Esophagus squamous epithelium (tissue), 4 donors: Measurements from ENCODE around the gene GPATCH2L.

Source experiments
- POLR2A ChIP-seq, 4 donors: fragments of 450-650 bp; IDR thresholded peaks; one replicate each; pipeline ENCODE4 v1.6.1; 2017; ENCODE audit warnings: antibody characterized with exemption in 4 of 4, mild to moderate bottlenecking in 4 of 4, moderate library complexity in 3 of 4
- TF ChIP-seq, protein P1 (sequence below), 6 experiments: fragments of 450-650 bp in 4 of 6; fragments of 200-600 bp in 2 of 6; sonication (generic) in 2 of 6; IDR thresholded peaks; one replicate each; pipeline ENCODE4 v1.5.1; 2016 to 2019; ENCODE audit warnings: antibody characterized with exemption in 6 of 6, mild to moderate bottlenecking in 4 of 6, moderate library complexity in 4 of 6

DNA sequence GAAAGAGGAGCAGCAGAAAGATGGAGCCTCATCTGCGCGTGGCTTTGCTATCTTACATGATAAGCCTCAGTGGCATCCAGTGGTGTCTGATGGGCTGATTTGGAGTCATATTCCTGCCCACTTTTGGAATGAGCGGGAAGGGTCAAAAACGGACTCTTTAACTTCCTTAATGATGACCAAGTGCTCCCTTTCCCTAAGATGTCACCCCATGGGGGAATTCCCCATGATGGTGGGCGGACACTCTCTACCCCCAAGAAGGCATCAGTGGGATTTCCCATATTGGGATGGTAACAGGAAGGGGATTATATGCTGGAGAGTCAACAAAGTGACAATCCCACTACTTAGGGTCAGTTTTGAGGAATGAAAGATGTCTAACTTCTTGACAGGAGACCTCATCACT is 110.9 kb downstream of the GPATCH2L start:
- TF ChIP-seq, protein P1, sequence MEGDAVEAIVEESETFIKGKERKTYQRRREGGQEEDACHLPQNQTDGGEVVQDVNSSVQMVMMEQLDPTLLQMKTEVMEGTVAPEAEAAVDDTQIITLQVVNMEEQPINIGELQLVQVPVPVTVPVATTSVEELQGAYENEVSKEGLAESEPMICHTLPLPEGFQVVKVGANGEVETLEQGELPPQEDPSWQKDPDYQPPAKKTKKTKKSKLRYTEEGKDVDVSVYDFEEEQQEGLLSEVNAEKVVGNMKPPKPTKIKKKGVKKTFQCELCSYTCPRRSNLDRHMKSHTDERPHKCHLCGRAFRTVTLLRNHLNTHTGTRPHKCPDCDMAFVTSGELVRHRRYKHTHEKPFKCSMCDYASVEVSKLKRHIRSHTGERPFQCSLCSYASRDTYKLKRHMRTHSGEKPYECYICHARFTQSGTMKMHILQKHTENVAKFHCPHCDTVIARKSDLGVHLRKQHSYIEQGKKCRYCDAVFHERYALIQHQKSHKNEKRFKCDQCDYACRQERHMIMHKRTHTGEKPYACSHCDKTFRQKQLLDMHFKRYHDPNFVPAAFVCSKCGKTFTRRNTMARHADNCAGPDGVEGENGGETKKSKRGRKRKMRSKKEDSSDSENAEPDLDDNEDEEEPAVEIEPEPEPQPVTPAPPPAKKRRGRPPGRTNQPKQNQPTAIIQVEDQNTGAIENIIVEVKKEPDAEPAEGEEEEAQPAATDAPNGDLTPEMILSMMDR (IDR thresholded peaks at IDR 0.05) = no peak
- TF ChIP-seq POLR2A (IDR thresholded peaks at IDR 0.05) = no peak
